Activated T-helper 1 cell treated with anti-CD3 and anti-CD28 coated beads, Interleukin-12 subunit alpha, Interleukin-12 subunit beta, Interleukin-2, Interleukin-4 antibody, amounts not matched to agents 30 ng/mL and 10 ng/mL and 1 ng/mL, durations not matched to agents 14 hours and 24 hours and 36 hours (primary cell): ENCODE data around the gene SUPT5H. TPM values are rescaled to one million over a fixed set of nuclear protein-coding genes. Genes with fewer than 3 reads are reported as not detected.

Experiments
- DNase-seq: peaks from one replicate; pipeline ENCODE4 v3.0.0; 2021; ENCODE audit warnings: low spot score
- H3K27ac Mint-ChIP-seq: one replicate; pipeline ENCODE4 v1.8.0; 2021; ENCODE audit warnings: mild to moderate bottlenecking, mixed read lengths
- H3K27me3 Mint-ChIP-seq: one replicate; pipeline ENCODE4 v1.8.0; 2022; ENCODE audit warnings: mild to moderate bottlenecking, moderate library complexity, mixed read lengths; ENCODE audit not compliant: insufficient read depth
- H3K36me3 Mint-ChIP-seq: one replicate; pipeline ENCODE4 v1.8.0; 2021; ENCODE audit warnings: low read depth, mixed read lengths
- H3K4me1 Mint-ChIP-seq: one replicate; pipeline ENCODE4 v1.8.0; 2021; ENCODE audit warnings: low read depth, mixed read lengths
- H3K4me3 Mint-ChIP-seq: one replicate; pipeline ENCODE4 v1.8.0; 2021; ENCODE audit warnings: mild to moderate bottlenecking, moderate library complexity, mixed read lengths
- H3K9me3 Mint-ChIP-seq: one replicate; pipeline ENCODE4 v1.8.0; 2021; ENCODE audit warnings: mixed read lengths
- intact Hi-C: fragments of 100-400 bp; cut with micrococcal nuclease; formaldehyde crosslinking; loops from one replicate; pipeline ENCODE4 v1.15.1; 2024
- total RNA-seq: library from RNA; stranded (reverse); gene quantifications from 2 replicates; pipeline ENCODE4 v1.2.3, GENCODE V29; 2022

Gene SUPT5H
- total RNA-seq, 1 donor from 2014 or later = 200 TPM

DNA sequence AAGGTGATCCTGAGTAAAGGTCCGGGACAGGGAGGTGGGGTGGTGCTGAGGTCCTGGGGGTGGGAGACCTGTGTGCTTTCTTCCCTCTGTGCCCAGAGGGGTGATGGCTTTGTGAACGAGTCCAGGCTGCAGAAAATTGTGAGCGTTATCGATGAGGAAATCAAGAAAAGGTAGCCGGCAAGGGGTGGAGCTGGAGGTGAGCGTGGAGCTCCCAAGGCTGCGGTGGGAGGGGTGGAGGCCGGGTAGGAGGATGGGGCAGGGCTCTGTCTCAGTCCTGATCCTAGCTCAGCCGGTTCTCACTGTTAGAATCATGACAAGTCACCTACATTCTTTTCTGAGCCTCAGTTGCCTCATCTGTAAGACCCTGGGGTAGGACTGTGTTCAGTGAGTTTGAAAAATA, 73.6 kb downstream of the SUPT5H start:
- Mint-ChIP-seq H3K4me1 (peaks cover 9% of the 10 kb centered on the region), H3K27me3 (peaks cover 28% of the 10 kb centered on the region), H3K36me3 (peaks cover 6% of the 10 kb centered on the region), H3K4me3 (no peak overlapping the region), H3K9me3 (no peaks in the 10 kb centered on the region), H3K27ac (no peak overlapping the region)
- intact Hi-C loops = no loop called here
- no peak for DNase-seq

DNA sequence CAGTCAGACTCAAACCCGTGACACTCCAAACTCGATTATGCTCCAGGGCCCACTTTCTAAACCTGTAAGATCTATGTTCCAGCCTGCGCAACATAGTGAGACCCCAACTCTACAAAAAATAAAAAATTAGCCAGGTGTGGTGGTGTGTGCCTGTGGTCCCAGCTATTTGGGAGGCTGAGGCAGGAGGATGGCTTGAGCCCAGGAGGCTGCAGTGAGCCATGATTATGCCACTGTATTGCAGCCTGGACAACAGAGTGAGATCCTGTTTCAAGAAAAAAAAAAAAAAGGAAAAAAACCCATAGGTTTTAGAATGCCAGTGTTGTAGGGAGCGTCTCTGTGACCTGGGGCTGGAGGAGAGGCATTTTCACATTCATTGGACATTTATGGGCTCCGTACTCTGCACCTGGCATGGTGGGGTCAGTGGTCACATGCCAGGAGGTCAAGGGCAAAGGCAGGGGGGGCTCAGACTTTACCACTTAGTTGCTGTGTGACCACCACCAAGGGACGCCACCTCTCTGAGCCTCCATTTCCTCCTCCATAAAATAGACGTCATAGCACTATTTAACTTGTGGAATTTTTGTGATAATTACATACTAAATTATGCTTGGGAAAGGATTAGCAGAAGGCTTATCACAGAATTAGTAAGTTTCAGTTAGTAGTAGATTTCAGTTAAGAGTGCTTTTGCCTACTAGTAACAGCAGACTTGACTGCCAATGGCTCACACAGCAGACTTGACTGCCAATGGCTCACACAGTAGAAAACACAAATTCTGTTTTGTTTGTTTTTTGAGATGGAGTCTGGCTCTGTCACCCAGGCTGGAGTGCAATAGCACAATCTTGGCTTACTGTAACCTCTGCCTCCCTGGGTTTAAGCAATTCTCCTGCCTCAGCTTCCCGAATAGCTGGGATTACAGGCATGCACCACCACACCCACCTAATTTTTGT, 75.4 kb downstream of the SUPT5H start:
- no peak overlapping the region for H3K4me3 Mint-ChIP-seq
- no peaks in the 10 kb centered on the region for H3K9me3 Mint-ChIP-seq
- H3K4me1 Mint-ChIP-seq = peaks cover 5% of the 10 kb centered on the region
- peaks cover 16% of the 10 kb centered on the region for H3K27me3 Mint-ChIP-seq
- H3K36me3 Mint-ChIP-seq = peaks cover 4% of the 10 kb centered on the region
- no peak overlapping the region for H3K27ac Mint-ChIP-seq
- DNase-seq = no peak
- intact Hi-C loops = no loop called here

- no peak overlapping the region for H3K4me3 Mint-ChIP-seq
Observed at GRCh38 chr19:39524495-39524894, 79.1 kb downstream of the SUPT5H start.

GRCh38 chr19:39525205-39525604, 79.8 kb downstream of the SUPT5H start:
- no peaks in the 10 kb centered on the region for H3K27me3 Mint-ChIP-seq
- intact Hi-C loops = no loop called here
- H3K4me3 Mint-ChIP-seq = no peak overlapping the region
- no peak overlapping the region for H3K27ac Mint-ChIP-seq
- no peak for DNase-seq
- no peaks in the 10 kb centered on the region for H3K9me3 Mint-ChIP-seq
- H3K4me1 Mint-ChIP-seq = peaks cover 4% of the 10 kb centered on the region
- H3K36me3 Mint-ChIP-seq = peaks cover 5% of the 10 kb centered on the region

More at GRCh38 chr19:39524495-39524894, 79.1 kb downstream of the SUPT5H start:
- DNase-seq = no peak
- H3K36me3 Mint-ChIP-seq = peaks cover 5% of the 10 kb centered on the region
- no peaks in the 10 kb centered on the region for H3K9me3 Mint-ChIP-seq
- H3K27me3 Mint-ChIP-seq = no peaks in the 10 kb centered on the region
- H3K27ac Mint-ChIP-seq = no peak overlapping the region
- intact Hi-C loops = no loop called here
- H3K4me1 Mint-ChIP-seq = peaks cover 4% of the 10 kb centered on the region

Other genes starting within 250 kb of the SUPT5H start
- gene NCCRP1, start 248.6 kb upstream of the SUPT5H start, total RNA-seq = not detected in 2 replicates
- not detected in 2 replicates for gene SYCN, start 241.3 kb upstream of the SUPT5H start, total RNA-seq
- gene IFNL3, start 200.6 kb upstream of the SUPT5H start, total RNA-seq = not detected in 2 replicates
- not detected in 2 replicates for gene IFNL4, start 196.7 kb upstream of the SUPT5H start, total RNA-seq
- gene IFNL2, start 177.2 kb upstream of the SUPT5H start, total RNA-seq = not detected in 2 replicates
- 0.23 TPM in 1 of 2 replicates, not detected in the other for gene IFNL1, start 149.2 kb upstream of the SUPT5H start, total RNA-seq
- 5.7 and 6.0 TPM in 2 replicates for gene LRFN1, start 124.7 kb upstream of the SUPT5H start, total RNA-seq
- 355 and 359 TPM in 2 replicates for gene GMFG, start 109.5 kb upstream of the SUPT5H start, total RNA-seq
- gene SAMD4B, start 103.2 kb upstream of the SUPT5H start, total RNA-seq = 71.3 and 71.8 TPM in 2 replicates
- gene PAF1, start 54.5 kb upstream of the SUPT5H start, total RNA-seq = 54.8 and 57.3 TPM in 2 replicates
- 37.5 and 45.8 TPM in 2 replicates for gene MED29, start 54.2 kb upstream of the SUPT5H start, total RNA-seq
- gene ZFP36, start 38.7 kb upstream of the SUPT5H start, total RNA-seq = 31.2 and 32.0 TPM in 2 replicates
- gene PLEKHG2, start 32.9 kb upstream of the SUPT5H start, total RNA-seq = 43.9 and 47.3 TPM in 2 replicates
- gene RPS16, start 9.6 kb upstream of the SUPT5H start, total RNA-seq = 2,440 and 2,532 TPM in 2 replicates
- 121 and 127 TPM in 2 replicates for gene TIMM50, start 35.3 kb downstream of the SUPT5H start, total RNA-seq
- 1.6 and 2.1 TPM in 2 replicates for gene DLL3, start 53.4 kb downstream of the SUPT5H start, total RNA-seq
- not detected in 2 replicates for gene SELENOV, start 69.6 kb downstream of the SUPT5H start, total RNA-seq
- gene EID2B, start 87.3 kb downstream of the SUPT5H start, total RNA-seq = 3.2 and 3.7 TPM in 2 replicates
- 17.0 and 17.6 TPM in 2 replicates for gene EID2, start 94.6 kb downstream of the SUPT5H start, total RNA-seq
- gene LGALS13, start 156.9 kb downstream of the SUPT5H start, total RNA-seq = not detected in 2 replicates
- gene LGALS16, start 210.3 kb downstream of the SUPT5H start, total RNA-seq = not detected in 2 replicates